ENCODE results near the gene SDK2. TPM values are rescaled to one million over a fixed set of nuclear protein-coding genes. Genes with fewer than 3 reads are reported as not detected.

SDK2 gene, protein sequence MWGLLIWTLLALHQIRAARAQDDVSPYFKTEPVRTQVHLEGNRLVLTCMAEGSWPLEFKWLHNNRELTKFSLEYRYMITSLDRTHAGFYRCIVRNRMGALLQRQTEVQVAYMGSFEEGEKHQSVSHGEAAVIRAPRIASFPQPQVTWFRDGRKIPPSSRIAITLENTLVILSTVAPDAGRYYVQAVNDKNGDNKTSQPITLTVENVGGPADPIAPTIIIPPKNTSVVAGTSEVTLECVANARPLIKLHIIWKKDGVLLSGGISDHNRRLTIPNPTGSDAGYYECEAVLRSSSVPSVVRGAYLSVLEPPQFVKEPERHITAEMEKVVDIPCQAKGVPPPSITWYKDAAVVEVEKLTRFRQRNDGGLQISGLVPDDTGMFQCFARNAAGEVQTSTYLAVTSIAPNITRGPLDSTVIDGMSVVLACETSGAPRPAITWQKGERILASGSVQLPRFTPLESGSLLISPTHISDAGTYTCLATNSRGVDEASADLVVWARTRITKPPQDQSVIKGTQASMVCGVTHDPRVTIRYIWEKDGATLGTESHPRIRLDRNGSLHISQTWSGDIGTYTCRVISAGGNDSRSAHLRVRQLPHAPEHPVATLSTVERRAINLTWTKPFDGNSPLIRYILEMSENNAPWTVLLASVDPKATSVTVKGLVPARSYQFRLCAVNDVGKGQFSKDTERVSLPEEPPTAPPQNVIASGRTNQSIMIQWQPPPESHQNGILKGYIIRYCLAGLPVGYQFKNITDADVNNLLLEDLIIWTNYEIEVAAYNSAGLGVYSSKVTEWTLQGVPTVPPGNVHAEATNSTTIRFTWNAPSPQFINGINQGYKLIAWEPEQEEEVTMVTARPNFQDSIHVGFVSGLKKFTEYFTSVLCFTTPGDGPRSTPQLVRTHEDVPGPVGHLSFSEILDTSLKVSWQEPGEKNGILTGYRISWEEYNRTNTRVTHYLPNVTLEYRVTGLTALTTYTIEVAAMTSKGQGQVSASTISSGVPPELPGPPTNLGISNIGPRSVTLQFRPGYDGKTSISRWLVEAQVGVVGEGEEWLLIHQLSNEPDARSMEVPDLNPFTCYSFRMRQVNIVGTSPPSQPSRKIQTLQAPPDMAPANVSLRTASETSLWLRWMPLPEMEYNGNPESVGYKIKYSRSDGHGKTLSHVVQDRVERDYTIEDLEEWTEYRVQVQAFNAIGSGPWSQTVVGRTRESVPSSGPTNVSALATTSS (N-terminal part only)
- 1 to 10 TPM in 1 of 2 donors, under 1 TPM in 1; 0.94 to 2.1 TPM for total RNA-seq
- long read RNA-seq, partial matches to known transcripts: 0 of 1 reads
- long read RNA-seq, other reads (novel, unspliced or antisense): 1 of 1 reads

DNA sequence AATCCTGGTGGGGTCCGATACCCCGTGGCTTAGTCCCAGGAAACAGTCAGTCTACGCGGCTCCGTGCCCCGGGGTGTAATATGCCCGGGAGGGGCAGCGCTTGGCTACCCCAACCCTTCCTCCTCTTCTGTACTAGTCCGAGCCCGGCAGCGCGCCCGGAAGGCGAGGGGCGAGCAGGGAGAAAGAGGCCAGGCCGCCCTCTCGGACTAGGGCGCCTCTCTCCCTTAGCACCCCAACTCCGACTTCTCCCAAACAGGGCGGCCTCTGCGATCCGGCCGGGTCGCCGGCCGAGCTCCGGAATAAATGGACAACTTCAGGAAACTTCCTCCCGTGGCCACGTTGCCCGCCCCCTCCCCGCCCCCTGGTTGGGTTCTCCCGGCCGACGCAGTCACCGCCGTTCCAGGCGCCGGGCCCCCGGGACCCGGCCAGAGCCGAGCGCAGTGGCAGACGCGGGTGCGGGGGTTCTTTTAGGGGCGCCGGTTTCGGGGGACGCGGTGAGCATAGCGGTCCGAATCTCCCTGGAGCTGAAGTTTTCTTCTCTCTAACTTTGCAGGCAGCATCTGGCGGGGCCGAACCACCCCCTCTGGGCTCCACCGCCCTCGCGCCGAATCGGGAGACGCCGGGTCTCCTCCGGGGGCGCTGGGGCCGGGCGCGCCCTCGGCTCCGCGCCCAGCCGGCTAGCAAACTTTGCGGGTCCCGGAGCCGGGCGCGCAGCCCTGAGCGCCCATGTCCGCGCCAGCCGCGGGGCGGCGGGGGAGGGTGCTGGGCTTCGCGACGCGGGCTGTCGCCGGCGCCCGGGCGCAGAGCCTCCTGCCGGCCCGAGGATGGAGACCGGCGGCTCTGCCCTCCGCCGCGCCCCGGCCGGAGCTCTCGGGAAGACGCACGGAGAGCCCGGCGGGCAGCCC is at the start of gene SDK2:
SDK2 (minus strand) TSS at position 301 of the 905 bp plus-strand sequence. CDS start 357 bp downstream, outside the sequence.
- ATAC-seq (peak; percentile 8 to 41), DNase-seq (no peak)
- intact Hi-C loops (cut with DNase I): loop anchor here (5.0 kb wide), 2 partner anchors 212 to 217 kb away; no protein-coding TSS in a partner anchor

DNA sequence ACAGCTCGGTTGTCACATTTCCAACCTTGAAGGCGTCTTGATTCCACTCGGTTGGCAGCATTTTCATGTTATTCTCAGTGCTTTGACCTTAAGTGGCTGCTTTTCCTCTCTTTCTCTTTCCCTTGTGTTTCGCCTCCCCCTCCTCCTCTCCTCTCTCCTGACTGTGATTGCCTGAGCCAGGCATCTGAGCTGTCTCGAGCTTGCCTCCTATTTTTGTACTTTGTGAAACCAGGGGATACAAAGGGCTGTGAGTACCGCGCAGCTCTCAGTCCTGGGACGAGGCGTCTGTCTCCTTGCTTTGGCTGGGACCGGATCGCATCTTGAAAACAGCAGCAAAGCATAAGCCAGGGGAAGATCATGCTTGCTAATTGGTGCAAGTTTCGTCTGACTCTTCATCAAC is 48.8 kb upstream of the SDK2 start:
- no peak for ATAC-seq
- no peak for DNase-seq
- intact Hi-C loops (cut with DNase I): no loop called here

DNA sequence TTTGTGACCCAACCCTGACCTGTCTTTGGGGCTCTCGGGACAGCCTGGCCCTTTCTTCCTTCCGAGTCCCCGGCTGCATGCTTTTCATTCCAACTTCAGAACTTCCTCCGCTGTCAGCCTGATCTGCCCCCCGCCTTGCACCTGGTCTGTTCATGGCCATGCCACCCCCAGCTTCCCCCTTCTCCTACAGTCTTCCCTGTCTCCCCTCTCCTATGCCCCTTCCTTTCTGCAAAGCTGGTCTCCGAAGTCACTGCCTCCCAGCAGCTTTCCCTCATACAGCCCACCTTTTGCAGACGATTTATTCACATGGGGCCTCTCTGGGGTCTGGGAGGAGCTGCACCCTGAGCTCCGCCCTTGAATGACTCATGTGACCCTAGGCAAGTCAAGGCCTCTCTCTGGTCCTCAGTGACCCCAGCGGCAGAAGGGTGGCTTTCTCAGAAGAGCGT is 47.1 kb upstream of the SDK2 start:
- intact Hi-C loops (cut with DNase I): no loop called here
- DNase-seq (no peak), ATAC-seq (no peak)

DNA sequence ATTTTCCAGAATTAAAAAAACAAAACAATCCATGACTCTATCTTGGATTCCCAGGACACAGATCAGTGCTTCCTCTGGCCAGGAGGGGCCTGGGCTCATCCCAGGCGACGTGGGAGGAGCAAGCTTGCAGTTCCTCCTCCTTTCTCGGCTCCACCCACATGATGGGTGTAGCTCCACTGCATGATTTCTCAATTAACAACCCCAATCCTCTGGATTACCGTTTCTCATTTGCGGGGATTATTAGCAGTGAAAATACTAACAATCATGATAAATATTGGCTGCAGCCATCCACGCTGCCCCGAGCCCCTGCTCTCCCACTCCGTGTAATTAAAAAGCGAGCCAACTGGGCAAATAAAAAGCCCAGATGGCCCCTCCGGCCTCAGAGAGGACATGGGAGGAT is 46.4 kb upstream of the SDK2 start:
- intact Hi-C loops (cut with DNase I): no loop called here
- ATAC-seq (no peak), DNase-seq (no peak)

DNA sequence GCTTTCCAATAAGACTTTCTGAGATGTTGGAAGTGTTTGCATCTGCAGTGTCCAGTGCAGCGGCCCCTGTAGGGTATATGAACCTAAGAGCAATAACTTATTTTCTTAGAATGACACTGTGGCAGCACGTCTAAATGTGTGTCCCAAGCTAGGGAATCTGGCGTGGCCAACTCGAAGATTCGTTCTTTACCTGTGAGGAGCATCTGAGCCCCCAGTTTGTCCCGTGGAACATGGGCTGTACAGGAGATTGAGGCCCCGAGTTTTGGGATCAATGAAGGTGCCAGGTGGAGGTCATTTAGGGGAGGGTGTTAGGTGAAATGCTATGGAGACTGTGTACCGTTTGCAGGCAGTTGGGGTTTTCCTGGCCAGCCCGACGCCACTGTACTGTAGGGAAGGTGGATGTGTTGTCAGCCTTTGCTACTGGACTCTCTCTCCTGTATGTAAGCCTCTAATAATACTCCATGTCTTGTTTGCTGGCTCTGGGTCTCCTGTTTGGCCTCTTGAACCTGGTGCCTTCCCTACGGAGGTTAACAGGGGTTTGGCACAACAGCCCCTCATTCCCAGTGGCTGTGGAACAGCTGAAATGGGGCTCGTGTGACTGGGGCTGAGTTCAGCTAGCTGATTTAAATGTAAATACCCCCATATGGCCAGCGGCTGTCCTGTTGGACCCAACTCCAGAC is 45.5 kb upstream of the SDK2 start:
- DNase-seq (no peak), ATAC-seq (no peak)
- intact Hi-C loops (cut with DNase I): no loop called here

DNA sequence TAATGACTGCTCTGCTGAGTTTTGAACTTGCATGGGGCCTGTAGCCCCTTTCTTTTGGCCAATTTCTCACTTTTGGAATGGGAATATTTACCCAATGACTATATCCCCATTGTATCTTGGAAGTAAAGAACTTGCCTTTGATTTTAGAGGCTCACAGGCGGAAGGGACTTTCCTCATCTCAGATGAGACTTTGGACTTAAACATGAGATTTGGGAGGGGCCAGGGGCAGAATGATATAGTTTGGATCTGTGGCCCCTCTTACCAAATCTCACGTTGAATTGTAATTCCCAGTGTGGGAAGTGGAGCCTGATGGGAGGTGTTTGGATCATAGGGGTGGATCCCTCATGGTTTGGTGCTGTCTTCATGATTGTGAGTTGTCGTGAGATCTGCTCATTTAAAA is 42.7 kb upstream of the SDK2 start:
- no peak for ATAC-seq
- intact Hi-C loops (cut with DNase I): no loop called here
- DNase-seq: no peak

DNA sequence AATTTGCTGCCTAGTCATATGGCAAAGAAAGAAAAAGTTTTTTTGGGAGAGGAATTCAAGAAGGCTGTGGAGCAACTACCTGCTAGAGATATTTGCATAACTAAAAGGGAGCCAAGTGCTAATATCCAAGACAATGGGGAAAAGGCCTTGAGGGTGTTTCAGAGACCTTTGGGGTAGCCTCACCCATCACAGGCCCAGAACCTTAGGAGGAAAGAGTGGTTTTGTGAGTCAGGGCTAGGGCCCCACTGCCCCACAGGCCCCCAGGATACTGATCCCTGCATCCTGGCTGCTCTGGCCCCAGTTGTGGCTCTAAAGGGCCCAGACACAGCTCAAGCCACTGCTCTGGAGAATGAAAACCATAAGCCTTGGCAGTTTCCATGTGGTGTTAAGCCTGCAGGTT is 41.9 kb upstream of the SDK2 start:
- ATAC-seq: no peak
- intact Hi-C loops (cut with DNase I): no loop called here
- no peak for DNase-seq

DNA sequence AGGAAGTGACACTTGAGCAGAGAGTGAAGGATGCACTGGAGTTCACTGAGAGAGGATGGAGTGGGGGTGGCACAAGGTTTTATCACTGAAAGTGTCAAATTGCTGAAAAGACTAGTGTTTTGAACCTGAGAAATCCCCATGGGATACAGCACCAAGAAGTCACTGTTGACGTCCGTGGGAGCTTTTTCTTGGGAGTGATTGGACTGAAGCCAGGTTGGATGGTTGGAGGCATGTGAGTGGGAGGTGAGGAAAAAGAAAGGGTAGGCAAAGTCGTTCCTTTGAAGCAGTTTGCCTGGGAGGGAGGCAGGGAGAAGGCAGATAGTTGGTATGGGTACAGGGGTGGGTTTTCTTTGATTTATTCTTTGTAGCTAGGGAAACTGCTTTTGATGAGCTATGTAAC is 39.9 kb upstream of the SDK2 start:
- DNase-seq: no peak
- intact Hi-C loops (cut with DNase I): no loop called here

DNA sequence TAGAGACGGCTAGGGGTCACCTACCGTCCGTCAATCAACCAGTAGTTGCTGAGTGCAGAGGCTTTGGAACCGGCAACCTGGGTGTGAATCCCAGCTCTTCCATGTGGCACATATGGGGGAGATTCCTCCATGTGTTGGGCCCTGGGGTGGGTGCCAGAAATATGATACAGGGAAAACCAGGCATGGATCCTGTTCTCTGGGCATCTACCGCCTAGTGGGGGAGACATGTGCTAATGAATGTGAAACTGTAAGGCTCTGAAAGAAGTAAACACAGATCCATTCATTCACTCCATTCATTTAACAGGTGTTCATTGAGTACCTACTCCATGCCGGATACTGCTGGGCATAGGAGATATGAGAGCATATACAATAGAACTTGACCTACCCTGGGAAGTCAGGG is 39.5 kb upstream of the SDK2 start:
- ATAC-seq (no peak), DNase-seq (no peak)
- intact Hi-C loops (cut with DNase I): no loop called here

More for the DNA sequence above, 39.9 kb upstream of the SDK2 start:
- ATAC-seq: no peak

DNA sequence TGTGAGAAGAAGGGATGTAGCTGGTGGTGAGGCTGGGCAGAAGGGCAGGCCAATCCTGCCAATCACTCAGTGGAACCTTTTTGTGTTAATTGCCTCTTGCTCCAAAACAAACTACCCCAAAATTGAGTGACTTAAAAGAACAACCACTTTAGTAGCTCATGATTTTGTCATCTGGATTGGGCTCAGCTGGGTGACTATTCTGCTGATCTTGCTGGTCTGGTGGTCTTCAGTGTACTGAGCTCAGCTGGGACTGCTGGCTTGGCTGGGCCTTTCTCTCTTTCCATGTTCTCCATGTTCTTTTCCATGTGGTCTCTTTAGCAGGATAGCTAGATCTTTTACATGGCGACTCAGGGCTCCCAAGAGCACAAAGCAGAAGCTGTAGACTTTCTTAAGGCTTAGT is 37.7 kb upstream of the SDK2 start:
- intact Hi-C loops (cut with DNase I): no loop called here
- no peak for DNase-seq
- ATAC-seq: no peak

DNA sequence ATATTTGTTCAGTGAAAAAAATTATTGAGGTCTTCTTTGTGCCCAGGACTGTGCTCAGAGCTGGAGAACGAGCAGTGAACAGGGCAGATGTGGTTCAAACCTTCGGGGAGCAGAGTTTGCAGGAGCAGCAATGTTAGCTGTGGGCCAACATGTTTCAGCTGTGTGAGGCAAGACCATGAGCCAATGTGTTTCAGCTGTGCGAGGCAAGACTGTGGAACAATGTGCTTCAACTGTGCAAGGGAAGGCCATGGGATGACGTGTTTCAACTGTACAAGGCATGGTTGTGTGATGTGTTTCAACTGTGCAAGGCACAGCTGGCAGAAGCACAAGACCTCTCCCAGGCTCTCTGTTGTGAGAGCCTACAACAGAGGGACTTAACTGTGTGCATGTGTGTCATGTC is 35.2 kb upstream of the SDK2 start:
- ATAC-seq: no peak
- no peak for DNase-seq
- intact Hi-C loops (cut with DNase I): no loop called here

DNA sequence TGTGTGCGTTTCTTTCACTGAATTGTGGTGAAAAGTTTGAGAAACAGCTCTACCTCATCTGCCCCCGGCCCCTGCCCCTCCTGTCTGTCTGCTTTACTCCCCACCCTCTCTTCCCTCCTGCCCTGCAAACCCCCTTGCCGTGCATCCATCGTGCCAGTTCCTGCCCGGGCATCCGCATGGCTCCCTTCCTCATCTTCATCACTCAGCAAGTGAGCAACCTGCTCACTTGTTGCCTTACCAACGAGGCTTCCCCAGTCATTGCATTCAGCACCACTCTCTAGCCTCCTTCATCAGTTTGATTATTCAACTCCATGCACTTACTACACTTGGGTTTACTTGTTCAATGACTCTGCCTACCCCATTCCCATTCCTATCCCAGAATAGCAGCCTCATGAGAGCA is 34.8 kb upstream of the SDK2 start:
- intact Hi-C loops (cut with DNase I): no loop called here
- ATAC-seq (no peak), DNase-seq (no peak)

DNA sequence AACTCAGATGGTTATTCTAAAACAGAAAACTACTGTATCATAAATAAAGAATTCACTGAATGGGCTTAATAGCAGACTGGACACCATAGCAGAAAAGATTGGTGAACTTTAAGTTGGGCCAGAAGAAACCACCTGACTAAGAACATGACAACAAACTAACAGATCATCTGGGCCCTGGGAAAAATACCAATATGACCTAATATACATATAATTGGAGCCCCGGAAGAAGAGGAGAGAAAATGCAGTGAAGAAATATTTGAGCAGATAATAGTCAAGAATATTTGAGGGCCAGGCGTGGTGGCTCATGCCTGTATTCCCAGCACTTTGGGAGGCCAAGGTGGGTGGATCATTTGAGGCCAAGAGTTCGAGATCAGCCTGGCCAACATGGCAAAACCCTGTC is 25.5 kb upstream of the SDK2 start:
- DNase-seq (no peak), ATAC-seq (no peak)
- intact Hi-C loops (cut with DNase I): no loop called here

DNA sequence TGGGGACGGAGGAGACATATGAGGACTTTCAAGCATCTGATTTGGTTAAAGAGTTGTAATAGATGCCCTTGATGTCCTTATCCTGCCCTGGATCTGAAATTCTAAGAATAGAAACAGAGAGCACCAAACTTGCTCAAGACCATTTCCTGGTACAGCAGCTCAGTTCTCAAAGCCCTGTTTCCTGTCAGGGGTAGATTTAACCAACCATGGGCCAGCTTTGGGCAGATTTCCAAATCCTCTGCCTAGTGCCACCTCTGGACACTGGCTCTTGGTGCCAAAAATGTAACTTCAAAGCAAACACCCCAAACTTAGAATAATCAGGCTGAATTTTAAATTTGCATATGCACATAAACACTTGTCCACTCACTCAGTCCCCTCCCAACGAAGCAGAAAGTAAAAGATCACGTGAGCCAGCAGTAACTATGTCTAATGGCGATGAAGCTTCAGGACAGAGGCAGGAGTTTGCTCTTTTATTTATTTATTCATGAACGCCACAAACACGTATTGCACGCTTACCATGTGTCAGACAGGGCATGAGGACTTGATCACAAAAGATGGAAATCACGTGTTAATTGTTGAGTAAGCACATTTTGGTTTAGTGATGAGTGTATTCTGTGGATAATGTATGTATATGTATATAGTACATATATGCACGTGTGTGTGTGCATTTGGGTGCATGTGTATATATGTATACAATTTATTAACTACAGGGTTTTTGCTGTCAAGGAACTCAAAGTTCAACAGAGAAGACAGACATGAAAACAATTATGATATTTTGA is 23.1 kb upstream of the SDK2 start:
- DNase-seq: no peak
- ATAC-seq: no peak
- intact Hi-C loops (cut with DNase I): no loop called here

DNA sequence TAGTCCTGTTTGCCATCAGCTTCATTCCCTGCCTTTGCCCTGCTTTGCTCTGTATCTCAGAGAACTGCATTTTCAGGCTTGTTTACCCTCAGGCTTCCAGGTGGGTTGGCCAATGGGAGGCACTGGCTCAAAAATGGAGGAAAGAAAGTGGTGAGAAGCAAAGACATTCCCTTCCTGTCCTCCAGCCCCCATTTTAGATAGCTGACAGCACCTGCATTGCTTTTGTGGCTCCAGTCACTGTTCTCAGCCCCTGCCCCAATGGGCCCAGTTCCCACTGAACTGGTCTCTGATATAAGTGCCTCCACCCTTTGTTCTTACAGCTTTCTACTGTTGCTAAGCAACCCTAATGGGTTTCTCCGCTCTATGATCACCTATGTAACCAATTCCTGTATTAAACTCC is 19.4 kb upstream of the SDK2 start:
- DNase-seq (no peak), ATAC-seq (no peak)
- intact Hi-C loops (cut with DNase I): no loop called here

DNA sequence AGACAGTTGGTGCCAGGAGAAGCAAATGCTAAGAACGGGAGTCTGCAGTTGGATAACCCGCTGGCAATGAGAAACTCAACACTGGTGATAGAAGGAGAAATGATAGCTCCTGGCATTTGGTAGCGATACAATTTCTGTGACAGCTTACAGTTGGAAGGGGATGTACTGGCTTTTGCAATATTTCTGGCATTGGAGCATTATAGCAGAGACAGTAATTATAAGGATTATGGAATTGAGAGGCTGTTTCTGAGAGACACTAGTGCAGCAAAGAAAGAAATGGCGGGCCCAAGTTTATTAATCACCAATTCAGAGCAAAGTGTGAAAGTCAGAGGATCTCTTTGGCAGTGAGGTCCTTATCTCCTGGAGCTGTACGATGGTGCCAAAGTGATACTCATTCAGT is 16.1 kb upstream of the SDK2 start:
- no peak for DNase-seq
- intact Hi-C loops (cut with DNase I): no loop called here
- no peak for ATAC-seq

All from left cardiac atrium (tissue), 4 donors.